Progenitor cell of endocrine pancreas (in vitro differentiated cells): ENCODE data around the gene GFRA1. TPM values are rescaled to one million over a fixed set of nuclear protein-coding genes. Genes with fewer than 3 reads are reported as not detected.

Source experiments
- DNase-seq: peaks from one replicate; pipeline ENCODE4 v3.0.0; 2021; ENCODE audit warnings: low spot score; ENCODE audit not compliant: unreplicated experiment
- H3K27ac Mint-ChIP-seq: 2 replicates; pipeline ENCODE4 v1.8.0; 2021; ENCODE audit warnings: mild to moderate bottlenecking, moderate library complexity, mixed read lengths
- H3K27me3 Mint-ChIP-seq: 2 replicates; pipeline ENCODE4 v1.8.0; 2021; ENCODE audit warnings: mixed read lengths
- H3K36me3 Mint-ChIP-seq: 2 replicates; pipeline ENCODE4 v1.8.0; 2022; ENCODE audit warnings: mixed read lengths; ENCODE audit not compliant: insufficient read depth
- H3K4me1 Mint-ChIP-seq: 2 replicates; pipeline ENCODE4 v1.8.0; 2021; ENCODE audit warnings: low read depth, mixed read lengths
- H3K4me3 Mint-ChIP-seq: 2 replicates; pipeline ENCODE4 v1.8.0; 2021; ENCODE audit warnings: low read depth, mild to moderate bottlenecking, moderate library complexity, mixed read lengths
- H3K9me3 Mint-ChIP-seq: 2 replicates; pipeline ENCODE4 v1.8.0; 2021; ENCODE audit warnings: low read depth, mixed read lengths
- CTCF ChIP-seq: fragments of 200-600 bp; sonication (generic); IDR thresholded peaks from one replicate; pipeline ENCODE4 v1.5.0; 2021; ENCODE audit warnings: antibody characterized with exemption, mild to moderate bottlenecking; ENCODE audit not compliant: unreplicated experiment
- total RNA-seq: library from RNA; stranded (reverse); gene quantifications from 2 replicates; pipeline ENCODE4 v1.2.1, GENCODE V29; 2021

Gene GFRA1
- total RNA-seq, 1 donor from 2014 or later, result 8.7 TPM

- no peak for DNase-seq
Measured at GRCh38 chr10:116030576-116030975, 242.4 kb downstream of the GFRA1 start.

GRCh38 chr10:116029826-116030225 lies 243.2 kb downstream of the GFRA1 start:
- Mint-ChIP-seq H3K9me3 (peaks cover 11% of the 10 kb centered on the region), H3K27ac (no peak overlapping the region), H3K4me3 (no peak overlapping the region), H3K36me3 (no peaks in the 10 kb centered on the region), H3K27me3 (peaks cover 31% of the 10 kb centered on the region), H3K4me1 (peaks cover 4% of the 10 kb centered on the region)
- no peak for TF ChIP-seq CTCF
- DNase-seq, result no peak

More at GRCh38 chr10:116030576-116030975, 242.4 kb downstream of the GFRA1 start:
- Mint-ChIP-seq H3K9me3 (peaks cover 11% of the 10 kb centered on the region), H3K36me3 (no peaks in the 10 kb centered on the region), H3K4me3 (no peak overlapping the region), H3K27me3 (peaks cover 24% of the 10 kb centered on the region), H3K27ac (no peak overlapping the region), H3K4me1 (no peaks in the 10 kb centered on the region)
- TF ChIP-seq CTCF, result no peak

DNA sequence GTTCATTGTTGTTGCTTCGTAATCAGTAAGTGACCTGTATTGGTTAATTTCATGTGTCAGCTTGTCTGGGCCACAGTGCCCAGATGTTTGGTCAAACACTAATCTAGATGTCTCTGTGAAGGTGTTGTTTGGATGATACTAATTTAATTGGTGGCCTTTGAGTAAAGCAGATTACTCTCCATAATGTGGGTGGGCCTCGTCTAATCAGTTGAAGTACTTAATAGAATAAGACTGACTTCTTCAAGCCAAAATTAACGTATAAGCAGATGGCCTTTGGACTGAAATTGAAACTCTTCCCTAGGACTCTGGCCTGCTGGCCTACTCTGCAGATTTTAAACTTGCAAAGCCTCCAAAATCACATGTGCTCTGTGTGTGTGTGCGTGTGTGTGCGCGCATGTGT lies 245.7 kb downstream of the GFRA1 start:
- no peak overlapping the region for H3K4me3 Mint-ChIP-seq

GRCh38 chr10:116026725-116027124 lies 246.3 kb downstream of the GFRA1 start:
- H3K9me3 Mint-ChIP-seq, result no peaks in the 10 kb centered on the region
- H3K4me1 Mint-ChIP-seq, result peaks cover 9% of the 10 kb centered on the region
- no peak for DNase-seq
- no peaks in the 10 kb centered on the region for H3K36me3 Mint-ChIP-seq
- TF ChIP-seq CTCF, result peak; percentile 3
- H3K4me3 Mint-ChIP-seq, result no peak overlapping the region
- H3K27me3 Mint-ChIP-seq, result peaks cover 54% of the 10 kb centered on the region
- H3K27ac Mint-ChIP-seq, result no peak overlapping the region

More for the DNA sequence above, 245.7 kb downstream of the GFRA1 start:
- no peak for TF ChIP-seq CTCF
- H3K27ac Mint-ChIP-seq, result no peak overlapping the region
- no peaks in the 10 kb centered on the region for H3K9me3 Mint-ChIP-seq
- no peaks in the 10 kb centered on the region for H3K36me3 Mint-ChIP-seq
- peaks cover 9% of the 10 kb centered on the region for H3K4me1 Mint-ChIP-seq
- H3K27me3 Mint-ChIP-seq, result peaks cover 52% of the 10 kb centered on the region
- DNase-seq, result no peak

DNA sequence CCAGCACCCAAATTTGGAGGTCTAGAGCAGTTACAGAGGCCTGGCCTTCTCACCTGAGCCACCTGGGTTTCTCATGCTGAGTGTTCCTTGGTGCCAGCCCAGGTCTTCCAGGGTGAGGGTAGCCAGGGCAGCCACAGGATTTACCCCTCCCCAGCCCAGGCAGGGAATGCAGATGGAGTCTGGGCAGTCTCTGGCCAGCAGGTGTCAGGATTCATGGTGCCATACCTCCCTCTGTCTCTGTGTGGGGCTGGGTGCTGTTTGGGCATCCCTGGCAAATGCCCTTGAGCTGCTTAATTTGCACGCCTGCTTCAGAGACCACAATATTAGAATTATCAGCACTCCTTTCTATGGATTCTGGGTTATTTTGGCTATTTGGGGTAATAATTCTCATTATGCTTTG lies 246.7 kb downstream of the GFRA1 start:
- H3K27ac Mint-ChIP-seq, result no peak overlapping the region
- DNase-seq, result no peak

More for the DNA sequence above, 246.7 kb downstream of the GFRA1 start:
- H3K4me3 Mint-ChIP-seq, result no peak overlapping the region
- H3K36me3 Mint-ChIP-seq, result no peaks in the 10 kb centered on the region
- TF ChIP-seq CTCF, result no peak
- H3K9me3 Mint-ChIP-seq, result peaks cover 2% of the 10 kb centered on the region
- H3K27me3 Mint-ChIP-seq, result peaks cover 54% of the 10 kb centered on the region
- peaks cover 9% of the 10 kb centered on the region for H3K4me1 Mint-ChIP-seq
